Cardiac muscle cell (in vitro differentiated cells and primary cell): ENCODE measurements around the gene MOB2. TPM values are rescaled to one million over a fixed set of nuclear protein-coding genes. Genes with fewer than 3 reads are reported as not detected.
A peak's percentile ranks its signal among the peaks of the same experiment; 100 is the strongest.

Experiments used
- DNase-seq, 2 donors: peaks; one replicate each; pipeline versions ENCODE4 v3.0.0 to v3.0.0-alpha.2; 2010 to 2017; ENCODE audit warnings: low read depth in 1 of 2, low spot score in 1 of 2
- H3K27ac ChIP-seq: fragments of 200-600 bp; sonication (generic); 2 replicates; pipeline ENCODE4 v1.5.1; 2016
- H3K27me3 ChIP-seq: fragments of 200-600 bp; sonication (generic); 2 replicates; pipeline ENCODE4 v1.6.0; 2016; ENCODE audit warnings: control low read depth
- H3K36me3 ChIP-seq: fragments of 200-600 bp; sonication (generic); 2 replicates; pipeline ENCODE4 v1.5.1; 2016; ENCODE audit warnings: control low read depth
- H3K4me1 ChIP-seq: fragments of 200-600 bp; sonication (generic); 2 replicates; pipeline ENCODE4 v1.8.1; 2017; ENCODE audit warnings: low read depth, mild to moderate bottlenecking, mixed run types
- H3K4me3 ChIP-seq: fragments of 200-600 bp; sonication (generic); 2 replicates; pipeline ENCODE4 v1.5.1; 2016; ENCODE audit warnings: mild to moderate bottlenecking
- H3K9me3 ChIP-seq: fragments of 200-600 bp; sonication (generic); 2 replicates; pipeline ENCODE4 v1.5.1; 2017; ENCODE audit warnings: low read depth, mild to moderate bottlenecking, control low read depth
- CTCF ChIP-seq: IDR thresholded peaks from 2 replicates; pipeline ENCODE4 v1.5.1; 2012; ENCODE audit warnings: low read depth, mild to moderate bottlenecking, low read length
- polyA plus RNA-seq: library from polyadenylated mRNA; unstranded; fragments of >200 nt; fragmentation: Nextera tagmentation; extraction: Ambion mirVana; gene quantifications from 2 replicates; pipeline ENCODE4 v1.2.1, GENCODE V29; 2016
- total RNA-seq: library from RNA; depleted of rRNA; stranded (reverse); fragments of >200 nt; gene quantifications from 2 replicates; pipeline ENCODE4 v1.2.3, GENCODE V29; 2016

Gene MOB2
- total and polyA plus RNA-seq, 2 experiments from 2014 or later = 31.1 to 52.0 TPM

- Histone ChIP-seq H3K4me1 (peaks cover 3% of the 10 kb centered on the region), H3K4me3 (no peak overlapping the region), H3K9me3 (no peaks in the 10 kb centered on the region), H3K36me3 (no peaks in the 10 kb centered on the region), H3K27ac (peak overlapping the region; percentile 63), H3K27me3 (no peaks in the 10 kb centered on the region)
- TF ChIP-seq CTCF = no peak
- DNase-seq = no peak
These were observed 5.8 kb downstream of the MOB2 start for GRCh38 chr11:1480555-1481482.

- Histone ChIP-seq H3K36me3 (no peaks in the 10 kb centered on the region), H3K27me3 (no peaks in the 10 kb centered on the region), H3K9me3 (no peaks in the 10 kb centered on the region), H3K27ac (no peak overlapping the region), H3K4me1 (no peaks in the 10 kb centered on the region), H3K4me3 (no peak overlapping the region)
- TF ChIP-seq CTCF = no peak
- no peak for DNase-seq
These were observed 6.4 kb downstream of the MOB2 start for GRCh38 chr11:1480191-1480554.

- Histone ChIP-seq H3K27ac (no peak overlapping the region), H3K4me1 (no peaks in the 10 kb centered on the region)
These were observed 6.9 kb downstream of the MOB2 start for GRCh38 chr11:1479678-1480118.

GRCh38 chr11:1479006-1479677 lies 7.4 kb downstream of the MOB2 start:
- no peak for DNase-seq
- Histone ChIP-seq H3K4me1 (no peaks in the 10 kb centered on the region), H3K27me3 (no peaks in the 10 kb centered on the region), H3K4me3 (no peak overlapping the region), H3K36me3 (no peaks in the 10 kb centered on the region), H3K27ac (no peak overlapping the region), H3K9me3 (no peaks in the 10 kb centered on the region)
- TF ChIP-seq CTCF = no peak

More at GRCh38 chr11:1479678-1480118, 6.9 kb downstream of the MOB2 start:
- no peak for DNase-seq
- no peaks in the 10 kb centered on the region for H3K9me3 ChIP-seq
- no peaks in the 10 kb centered on the region for H3K27me3 ChIP-seq
- H3K4me3 ChIP-seq = no peak overlapping the region
- no peaks in the 10 kb centered on the region for H3K36me3 ChIP-seq
- TF ChIP-seq CTCF = no peak

GRCh38 chr11:1478544-1478943 lies 8.0 kb downstream of the MOB2 start:
- no peaks in the 10 kb centered on the region for H3K9me3 ChIP-seq
- no peak for TF ChIP-seq CTCF
- no peaks in the 10 kb centered on the region for H3K36me3 ChIP-seq
- no peak overlapping the region for H3K4me3 ChIP-seq
- H3K27me3 ChIP-seq = no peaks in the 10 kb centered on the region
- DNase-seq = no peak
- no peaks in the 10 kb centered on the region for H3K4me1 ChIP-seq
- H3K27ac ChIP-seq = no peak overlapping the region
